CD4-positive, alpha-beta T cell treated with Interleukin-6 for 4 hours (primary cell): Measurements from ENCODE around the gene KRTAP10-2.

Experiments used
- DNase-seq: peaks from one replicate; pipeline ENCODE4 v3.0.0-alpha.2; 2020; ENCODE audit warnings: mixed read lengths

Gene KRTAP10-2

GRCh38 chr21:44524414-44525371 lies 26.6 kb downstream of the KRTAP10-2 start:
- DNase-seq, result no peak

GRCh38 chr21:44523567-44524413 lies 27.5 kb downstream of the KRTAP10-2 start:
- DNase-seq, result no peak

- DNase-seq, result no peak
Observed at GRCh38 chr21:44522753-44523204, 28.5 kb downstream of the KRTAP10-2 start.

GRCh38 chr21:44521928-44522752 lies 29.2 kb downstream of the KRTAP10-2 start:
- DNase-seq, result no peak

GRCh38 chr21:44521301-44521927 lies 29.9 kb downstream of the KRTAP10-2 start:
- no peak for DNase-seq

- no peak for DNase-seq
Observed at GRCh38 chr21:44520326-44521300, 30.7 kb downstream of the KRTAP10-2 start.

- DNase-seq, result no peak
Observed at GRCh38 chr21:44519346-44520325, 31.7 kb downstream of the KRTAP10-2 start.

- no peak for DNase-seq
Observed at GRCh38 chr21:44518686-44519085, 32.6 kb downstream of the KRTAP10-2 start.

- no peak for DNase-seq
Observed at GRCh38 chr21:44517175-44517899, 34.0 kb downstream of the KRTAP10-2 start.

- DNase-seq, result no peak
Observed at GRCh38 chr21:44516828-44517174, 34.5 kb downstream of the KRTAP10-2 start.

GRCh38 chr21:44516342-44516741 lies 35.0 kb downstream of the KRTAP10-2 start:
- no peak for DNase-seq

GRCh38 chr21:44515359-44516165 lies 35.7 kb downstream of the KRTAP10-2 start:
- DNase-seq, result no peak

GRCh38 chr21:44514746-44515358 lies 36.5 kb downstream of the KRTAP10-2 start:
- DNase-seq, result no peak

GRCh38 chr21:44514218-44514520 lies 37.1 kb downstream of the KRTAP10-2 start:
- no peak for DNase-seq

GRCh38 chr21:44513389-44514217 lies 37.7 kb downstream of the KRTAP10-2 start:
- no peak for DNase-seq

GRCh38 chr21:44512496-44513388 lies 38.6 kb downstream of the KRTAP10-2 start:
- DNase-seq, result no peak
